Neural cell (in vitro differentiated cells): ENCODE results near the gene TMC1. TPM values are rescaled to one million over a fixed set of nuclear protein-coding genes. Genes with fewer than 3 reads are reported as not detected.
A peak's percentile ranks its signal among the peaks of the same experiment; 100 is the strongest.

Experiments used
- H2AFZ ChIP-seq: fragments of 200-600, 300-800 bp; sonication (generic), shearing (Covaris generic); 2 replicates; pipeline ENCODE4 v1.6.0; 2014; ENCODE audit warnings: low read depth, mild to moderate bottlenecking, antibody characterized with exemption, low read length, moderate library complexity
- H3F3A ChIP-seq: fragments of 200-600 bp; shearing (Covaris generic); 2 replicates; pipeline ENCODE4 v1.6.1; 2016; ENCODE audit warnings: mild to moderate bottlenecking, moderate library complexity, mixed read lengths, antibody characterized with exemption, low read length; ENCODE audit not compliant: insufficient read depth, poor library complexity, severe bottlenecking
- H3K27ac ChIP-seq: fragments of 200-600, 300-800 bp; sonication (generic), shearing (Covaris generic); 2 replicates; pipeline ENCODE4 v1.5.1; 2014; ENCODE audit warnings: mild to moderate bottlenecking, low read length, moderate library complexity
- H3K27me3 ChIP-seq: fragments of 300-800, 200-600 bp; sonication (generic), shearing (Covaris generic); 2 replicates; pipeline ENCODE4 v1.6.0; 2014; ENCODE audit warnings: mild to moderate bottlenecking, low read depth, low read length, moderate library complexity; ENCODE audit not compliant: insufficient read depth
- H3K36me3 ChIP-seq: fragments of 300-800, 200-600 bp; sonication (generic), shearing (Covaris generic); 2 replicates; pipeline ENCODE4 v1.5.1; 2014; ENCODE audit warnings: mild to moderate bottlenecking, antibody characterized with exemption, low read length, moderate library complexity; ENCODE audit not compliant: insufficient read depth
- H3K4me2 ChIP-seq: fragments of 300-800, 200-600 bp; sonication (generic), shearing (Covaris generic); 2 replicates; pipeline ENCODE4 v1.6.0; 2014; ENCODE audit warnings: mild to moderate bottlenecking, low read length
- H3K4me3 ChIP-seq: fragments of 300-800, 200-600 bp; sonication (generic), shearing (Covaris generic); 2 replicates; pipeline ENCODE4 v1.5.1; 2014; ENCODE audit warnings: mild to moderate bottlenecking, low read length, moderate library complexity
- H3K79me2 ChIP-seq: fragments of 200-600 bp; shearing (Covaris generic); replicated peaks from 2 replicates; pipeline ENCODE4 v1.6.0; 2014; ENCODE audit warnings: mild to moderate bottlenecking, low read length, moderate library complexity; ENCODE audit not compliant: insufficient read depth
- H3K9ac ChIP-seq: fragments of 300-800, 200-600 bp; sonication (generic), shearing (Covaris generic); 2 replicates; pipeline ENCODE4 v1.6.1; 2016; ENCODE audit warnings: mild to moderate bottlenecking, low read length, mixed read lengths
- H3K9me2 ChIP-seq: fragments of 200-600 bp; shearing (Covaris generic); 2 replicates; pipeline ENCODE4 v1.6.1; 2016; ENCODE audit warnings: mild to moderate bottlenecking, low read length, mixed read lengths; ENCODE audit not compliant: insufficient read depth
- H3K9me3 ChIP-seq: fragments of 200-600, 300-800 bp; sonication (generic), shearing (Covaris generic); 2 replicates; pipeline ENCODE4 v1.6.1; 2016; ENCODE audit warnings: mild to moderate bottlenecking, mixed run types, low read length, moderate library complexity, mixed read lengths
- H4K20me1 ChIP-seq: fragments of 200-600 bp; shearing (Covaris generic); 2 replicates; pipeline ENCODE4 v1.6.1; 2016; ENCODE audit warnings: mild to moderate bottlenecking, mixed run types; ENCODE audit not compliant: insufficient read depth
- CTCF ChIP-seq: fragments of 450-650 bp; IDR thresholded peaks from 2 replicates; pipeline ENCODE4 v1.5.1; 2014; ENCODE audit warnings: antibody characterized with exemption, mild to moderate bottlenecking, moderate library complexity; ENCODE audit not compliant: poor library complexity, severe bottlenecking
- EP300 ChIP-seq: fragments of 450-650 bp; conservative IDR thresholded peaks from 2 replicates; pipeline ENCODE4 v1.6.1; 2014; ENCODE audit warnings: antibody characterized with exemption, mild to moderate bottlenecking, moderate library complexity; ENCODE audit not compliant: poor library complexity, severe bottlenecking
- EZH2 ChIP-seq: fragments of 200-600, 300-800 bp; shearing (Covaris generic), sonication (generic); IDR thresholded peaks from 2 replicates; pipeline ENCODE4 v1.6.1; 2014; ENCODE audit warnings: antibody characterized with exemption, low read length, borderline replicate concordance, mild to moderate bottlenecking; ENCODE audit not compliant: insufficient read depth, poor library complexity, severe bottlenecking
- MXI1 ChIP-seq: fragments of 450-650 bp; conservative IDR thresholded peaks from 2 replicates; pipeline ENCODE4 v1.6.1; 2014; ENCODE audit warnings: antibody characterized with exemption, mild to moderate bottlenecking; ENCODE audit not compliant: poor library complexity, severe bottlenecking
- POLR2AphosphoS5 ChIP-seq: IDR thresholded peaks from 2 replicates; pipeline ENCODE4 v1.6.1; 2012
- RAD21 ChIP-seq: fragments of 450-650 bp; conservative IDR thresholded peaks from 2 replicates; pipeline ENCODE4 v1.6.1; 2014; ENCODE audit warnings: antibody characterized with exemption, mild to moderate bottlenecking, moderate library complexity
- REST ChIP-seq: IDR thresholded peaks from 2 replicates; pipeline ENCODE4 v1.6.1; 2012; ENCODE audit warnings: borderline replicate concordance
- SMC3 ChIP-seq: fragments of 450-650 bp; conservative IDR thresholded peaks from 2 replicates; pipeline ENCODE4 v1.6.1; 2014; ENCODE audit warnings: antibody characterized with exemption, mild to moderate bottlenecking, moderate library complexity; ENCODE audit not compliant: poor library complexity
- TAF1 ChIP-seq: IDR thresholded peaks from 2 replicates; pipeline ENCODE4 v1.6.1; 2012; ENCODE audit warnings: low read depth
- polyA plus RNA-seq: library from polyadenylated mRNA; depleted of rRNA; stranded (reverse); fragments of >200 nt; gene quantifications from 2 replicates; pipeline ENCODE4 v1.2.3, GENCODE V29; 2014

The TMC1 gene
- polyA plus RNA-seq, 1 donor from 2014 or later = not detected

- Histone ChIP-seq H3K4me3 (no peak overlapping the region), H3K9me3 (no peaks in the 10 kb centered on the region), H2AFZ (no peak overlapping the region), H3K4me2 (no peak overlapping the region), H3K27ac (peak overlapping the region; percentile 7), H4K20me1 (no peaks in the 10 kb centered on the region), H3F3A (no peaks in the 10 kb centered on the region), H3K79me2 (no peaks in the 10 kb centered on the region), H3K36me3 (no peaks in the 10 kb centered on the region), H3K27me3 (no peaks in the 10 kb centered on the region), H3K9me2 (no peaks in the 10 kb centered on the region), H3K9ac (no peak overlapping the region)
- TF ChIP-seq CTCF (no peak), POLR2AphosphoS5 (no peak)
Observed at GRCh38 chr9:72627956-72628540, 106.6 kb downstream of the TMC1 start.

- H4K20me1 ChIP-seq = no peaks in the 10 kb centered on the region
- H2AFZ ChIP-seq = no peak overlapping the region
Observed at GRCh38 chr9:72633966-72634365, 112.6 kb downstream of the TMC1 start.

More at GRCh38 chr9:72633966-72634365, 112.6 kb downstream of the TMC1 start:
- Histone ChIP-seq H3K9me2 (no peaks in the 10 kb centered on the region), H3K9ac (no peak overlapping the region), H3K27ac (no peak overlapping the region), H3K4me3 (no peak overlapping the region), H3K4me2 (no peak overlapping the region), H3F3A (no peaks in the 10 kb centered on the region), H3K27me3 (no peaks in the 10 kb centered on the region), H3K9me3 (no peaks in the 10 kb centered on the region), H3K36me3 (no peaks in the 10 kb centered on the region), H3K79me2 (no peaks in the 10 kb centered on the region)
- TF ChIP-seq CTCF (no peak), REST (no peak), TAF1 (no peak), EZH2 (no peak), POLR2AphosphoS5 (no peak), MXI1 (no peak), EP300 (no peak), SMC3 (no peak), RAD21 (no peak)
